GM18511 (cell line): ENCODE results near the gene CSNK2A2.
A peak's percentile ranks its signal among the peaks of the same experiment; 100 is the strongest.

ENCODE experiments used
- ATAC-seq: cut with Tn5 transposase; IDR thresholded peaks from one replicate; pipeline ENCODE4 v1.9.1; 2021; ENCODE audit warnings: mild to moderate bottlenecking, moderate library complexity; ENCODE audit not compliant: unreplicated experiment

Gene CSNK2A2

GRCh38 chr16:58198022-58198683 is at the start of gene CSNK2A2:
CSNK2A2 (minus strand) TSS chr16:58198106; CDS start chr16:58197736, 370 bp downstream.
- ATAC-seq, result peak; percentile 86

GRCh38 chr16:58243528-58244004 is 45.7 kb upstream of the CSNK2A2 start:
- ATAC-seq, result peak; percentile 93

DNA sequence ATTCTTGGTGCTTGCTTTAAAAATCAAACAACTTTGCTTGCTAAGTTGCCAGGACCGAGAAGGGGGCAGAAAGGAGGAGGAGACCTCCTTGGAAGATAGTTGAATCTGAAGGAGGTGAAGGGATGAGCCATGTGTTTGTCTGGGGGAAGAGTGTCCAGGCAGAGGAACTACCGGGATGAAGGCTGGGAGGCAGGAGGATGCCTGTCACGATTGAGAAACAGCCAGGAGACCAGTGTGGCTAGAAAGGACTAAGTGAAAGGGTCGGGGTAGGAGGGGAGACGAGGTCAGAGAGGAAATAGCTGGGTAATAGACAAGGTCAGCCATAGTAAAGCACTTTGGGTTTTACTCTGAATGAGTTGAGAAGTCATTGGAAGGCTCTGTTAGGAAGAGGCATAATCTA is 38.9 kb upstream of the CSNK2A2 start:
- ATAC-seq, result no peak

GRCh38 chr16:58236231-58236690 is 38.4 kb upstream of the CSNK2A2 start:
- ATAC-seq, result peak; percentile 99

- no peak for ATAC-seq
Measured at GRCh38 chr16:58235663-58236062, 37.8 kb upstream of the CSNK2A2 start.

GRCh38 chr16:58234831-58235595 is 37.1 kb upstream of the CSNK2A2 start:
- ATAC-seq, result no peak

DNA sequence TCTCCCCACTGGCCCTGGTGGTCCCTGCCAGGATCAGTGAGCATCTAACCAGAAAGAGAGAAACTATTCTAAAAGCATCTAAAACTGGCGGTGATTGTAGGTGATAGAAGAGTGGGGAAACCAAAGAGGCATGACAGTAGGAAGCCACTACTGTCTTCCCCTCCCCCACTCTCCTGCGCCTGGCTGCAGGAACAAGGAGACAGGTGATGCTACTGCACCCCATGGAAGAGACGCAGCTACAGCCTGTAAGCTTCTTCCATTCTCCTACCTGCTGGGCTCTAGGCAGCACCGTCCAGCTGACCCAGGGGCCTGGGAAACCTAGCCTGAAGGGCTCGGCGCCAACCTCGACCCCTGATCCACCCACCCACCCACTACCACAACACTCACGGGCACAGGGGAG is 32.4 kb upstream of the CSNK2A2 start:
- ATAC-seq, result no peak

- no peak for ATAC-seq
Measured at GRCh38 chr16:58226790-58227189, 28.9 kb upstream of the CSNK2A2 start.

GRCh38 chr16:58225965-58226602 is 28.2 kb upstream of the CSNK2A2 start:
- no peak for ATAC-seq

GRCh38 chr16:58222532-58223316 is 24.8 kb upstream of the CSNK2A2 start:
- ATAC-seq, result no peak

DNA sequence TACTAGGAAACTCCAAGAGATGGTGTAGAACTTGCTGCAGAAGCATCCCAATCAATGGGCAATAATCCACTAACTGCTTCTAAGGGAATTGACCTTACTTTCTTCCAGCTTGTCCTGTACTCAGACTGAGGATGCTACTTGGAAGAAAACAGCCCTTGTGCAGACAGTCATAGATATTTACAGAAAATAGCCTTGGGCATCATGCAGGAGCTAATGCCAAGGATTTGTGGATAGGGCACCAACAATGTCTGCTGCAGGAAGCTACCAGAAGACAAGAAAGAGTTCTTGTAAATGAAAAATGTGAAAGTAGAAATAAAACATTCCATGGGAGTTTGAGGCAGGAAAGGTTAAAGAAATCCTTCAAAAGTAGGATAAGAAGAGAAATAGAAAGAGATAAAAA is 21.5 kb upstream of the CSNK2A2 start:
- ATAC-seq, result no peak

DNA sequence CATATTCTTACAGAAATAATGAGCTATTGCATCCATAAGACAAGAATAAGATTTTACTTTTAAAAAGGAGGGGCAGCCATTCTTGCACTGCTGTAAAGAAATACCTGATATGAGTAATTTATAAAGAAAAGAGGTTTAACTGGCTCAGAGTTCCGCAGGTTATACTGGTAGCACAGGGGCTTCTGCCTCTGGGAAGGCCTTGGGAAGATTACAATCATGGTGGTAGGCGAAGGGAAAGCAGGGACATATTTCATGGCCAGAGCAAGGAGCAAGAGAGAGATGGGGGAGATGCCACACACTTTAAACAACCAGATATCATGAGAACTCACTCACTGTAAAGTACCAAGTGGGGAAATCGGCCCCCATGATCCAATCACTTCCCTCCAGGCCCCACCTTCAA is 20.9 kb upstream of the CSNK2A2 start:
- no peak for ATAC-seq

DNA sequence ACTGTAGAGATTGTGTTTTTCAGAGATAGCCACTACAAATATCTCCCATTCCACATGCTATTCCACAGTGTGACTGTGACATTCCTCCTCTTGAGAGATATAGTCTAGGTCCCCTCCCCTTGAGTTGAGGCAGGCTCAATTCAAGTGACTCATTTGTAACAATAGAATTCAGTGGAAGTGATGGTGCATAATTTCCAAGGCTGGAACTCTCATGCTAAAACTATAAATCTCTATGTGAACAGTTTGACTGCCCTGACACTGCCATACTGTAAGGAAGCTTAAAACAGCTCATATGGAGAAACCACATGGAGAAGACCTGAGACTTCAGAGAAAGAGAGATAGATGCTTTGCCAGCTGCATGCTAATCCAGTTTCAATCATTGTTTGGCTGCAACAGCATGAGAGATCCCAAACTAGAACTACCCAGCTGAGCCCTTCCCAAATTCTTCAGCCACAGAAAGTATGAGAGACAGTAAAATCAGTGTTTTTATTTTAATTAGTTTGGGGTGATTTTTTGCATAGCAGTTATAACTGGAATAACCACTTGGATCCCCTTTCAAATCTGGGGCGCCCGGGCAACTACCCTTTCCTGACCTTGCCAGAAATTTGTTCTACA is 19.5 kb upstream of the CSNK2A2 start:
- no peak for ATAC-seq

DNA sequence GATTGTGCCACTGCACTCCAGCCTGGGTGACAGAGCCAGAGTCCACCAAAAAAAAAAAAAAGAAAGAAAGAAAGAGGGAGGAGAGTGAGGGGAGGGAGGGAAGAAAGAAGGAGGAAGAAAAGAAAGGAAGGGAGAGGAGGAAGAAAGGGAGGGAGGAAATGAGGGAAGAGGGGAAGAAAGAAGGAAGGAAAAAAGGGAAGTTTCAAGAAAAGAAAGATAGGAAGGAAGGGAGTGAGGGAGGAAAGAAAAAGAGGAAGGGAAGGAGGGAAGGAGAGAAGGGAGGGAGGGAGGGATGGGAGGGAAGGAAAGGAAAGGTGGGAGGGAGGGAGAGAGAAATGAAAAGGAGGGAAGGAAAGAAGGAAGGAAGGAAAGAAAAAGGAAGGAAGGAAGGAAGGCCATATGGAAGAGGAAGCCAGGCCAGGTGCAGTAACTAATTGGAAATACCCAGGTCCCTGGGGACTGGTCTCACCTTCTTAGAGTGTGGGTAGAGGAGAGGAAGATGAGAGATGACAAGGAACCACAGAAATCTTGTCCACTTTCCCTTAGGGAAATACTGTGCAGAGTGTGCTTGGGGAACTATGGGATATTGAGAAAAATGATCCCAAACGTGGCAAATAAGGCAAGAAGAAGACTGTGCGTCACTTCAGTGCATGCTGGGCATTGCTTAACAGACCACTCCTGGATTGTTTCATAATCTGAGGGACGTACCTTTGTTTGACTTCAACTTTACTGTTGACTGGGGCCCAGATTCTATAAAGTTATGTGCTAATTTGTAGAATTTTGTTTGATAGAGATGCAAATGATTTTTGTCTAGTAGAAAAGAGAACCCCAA is 15.1 kb upstream of the CSNK2A2 start:
- peak; percentile 40 for ATAC-seq

- ATAC-seq, result no peak
Measured at GRCh38 chr16:58211846-58212245, 13.9 kb upstream of the CSNK2A2 start.

DNA sequence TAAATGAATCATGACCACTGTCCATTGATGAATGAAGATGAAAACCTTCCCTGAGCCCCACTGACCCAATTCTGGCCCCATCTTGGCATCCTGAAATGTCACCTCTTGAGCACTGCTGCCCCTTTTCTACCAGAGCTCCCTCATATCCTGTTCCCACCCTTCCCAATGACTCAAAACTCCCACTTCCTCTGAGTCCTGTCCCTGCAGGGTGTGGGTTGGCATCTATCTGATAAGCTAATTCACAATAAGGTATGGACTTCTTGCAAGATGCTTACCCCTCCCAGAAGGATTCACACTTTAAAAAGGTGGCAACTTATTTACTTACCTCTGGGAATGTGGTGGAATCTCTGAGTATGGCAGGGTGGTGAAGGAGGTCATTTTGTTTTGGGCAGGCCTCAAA is 13.3 kb upstream of the CSNK2A2 start:
- ATAC-seq, result no peak

DNA sequence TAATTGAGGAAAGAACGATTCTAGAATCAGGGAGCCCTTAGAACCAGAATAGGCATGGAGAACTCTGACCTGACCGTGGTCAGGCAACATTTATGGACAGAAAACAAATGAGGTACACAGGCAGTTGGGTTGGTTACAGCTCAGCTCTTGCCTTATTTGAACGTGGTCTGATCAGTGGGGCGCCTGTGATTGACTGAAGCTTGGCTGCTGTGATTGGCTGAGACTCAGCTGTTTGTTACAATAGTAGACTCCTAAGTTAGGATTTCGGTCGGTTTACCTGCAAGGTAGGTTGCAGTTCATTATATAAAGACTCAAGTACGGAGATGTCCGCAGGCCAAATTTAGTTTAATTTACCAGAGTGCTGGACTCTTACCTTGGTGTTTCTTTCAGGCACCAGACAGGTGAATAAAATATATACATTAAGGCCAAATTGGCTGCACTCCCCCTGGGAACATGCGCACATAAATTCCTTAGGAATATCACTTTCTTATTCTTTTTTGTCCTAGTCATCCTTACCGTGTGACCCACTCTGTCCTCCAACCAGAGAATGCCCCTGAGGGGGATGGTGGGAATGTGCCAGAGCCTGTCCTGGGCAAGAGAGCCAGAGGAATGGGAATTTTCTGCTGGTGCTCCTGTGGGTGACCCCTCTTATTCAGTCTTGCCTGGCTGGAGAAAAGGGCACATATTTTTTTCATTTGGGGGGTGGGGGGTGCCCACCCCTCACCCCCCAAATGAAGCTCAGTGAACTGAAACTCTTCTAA is 7.5 kb upstream of the CSNK2A2 start:
- ATAC-seq, result no peak

GRCh38 chr16:58201163-58201562 is 3.3 kb upstream of the CSNK2A2 start:
- ATAC-seq, result no peak
